ENCODE measurements around the gene ZGPAT.

ZGPAT gene

GRCh38 chr20:63691711-63692435, 16.0 kb upstream of the ZGPAT start:
- DNase-seq (ENCODE audit: extremely low read depth in 1 of 2, low read depth in 1 of 2) = no peak

DNA sequence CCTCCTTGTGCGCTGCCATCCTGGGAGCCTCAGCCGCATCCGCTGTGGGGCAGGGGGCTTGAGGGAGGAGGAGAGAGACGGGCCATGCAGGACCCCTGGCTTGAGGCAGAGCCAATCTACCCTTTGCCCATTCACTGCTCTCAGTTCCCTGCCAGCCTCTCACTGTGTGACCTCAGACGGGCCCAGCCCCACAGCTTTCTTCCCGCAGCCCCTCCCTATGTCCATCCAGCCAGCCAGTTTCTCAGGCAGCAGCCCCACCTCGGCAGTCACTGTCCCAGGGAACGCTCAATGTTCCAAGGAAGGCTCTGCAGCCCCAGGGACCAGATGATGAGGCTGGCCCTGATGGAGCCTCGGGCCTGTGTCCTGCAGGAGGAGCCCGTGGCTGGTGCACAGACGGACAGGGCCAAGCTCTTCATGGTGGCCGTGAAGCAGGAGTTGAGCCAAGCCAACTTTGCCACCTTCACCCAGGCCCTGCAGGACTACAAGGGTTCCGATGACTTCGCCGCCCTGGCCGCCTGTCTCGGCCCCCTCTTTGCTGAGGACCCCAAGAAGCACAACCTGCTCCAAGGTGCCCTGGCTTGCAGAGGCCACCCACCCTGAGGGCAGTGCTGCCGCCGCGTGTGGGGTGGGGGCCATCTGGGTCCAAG, 15.3 kb upstream of the ZGPAT start:
- DNase-seq (ENCODE audit: extremely low read depth in 1 of 2, low read depth in 1 of 2) = no peak

DNA sequence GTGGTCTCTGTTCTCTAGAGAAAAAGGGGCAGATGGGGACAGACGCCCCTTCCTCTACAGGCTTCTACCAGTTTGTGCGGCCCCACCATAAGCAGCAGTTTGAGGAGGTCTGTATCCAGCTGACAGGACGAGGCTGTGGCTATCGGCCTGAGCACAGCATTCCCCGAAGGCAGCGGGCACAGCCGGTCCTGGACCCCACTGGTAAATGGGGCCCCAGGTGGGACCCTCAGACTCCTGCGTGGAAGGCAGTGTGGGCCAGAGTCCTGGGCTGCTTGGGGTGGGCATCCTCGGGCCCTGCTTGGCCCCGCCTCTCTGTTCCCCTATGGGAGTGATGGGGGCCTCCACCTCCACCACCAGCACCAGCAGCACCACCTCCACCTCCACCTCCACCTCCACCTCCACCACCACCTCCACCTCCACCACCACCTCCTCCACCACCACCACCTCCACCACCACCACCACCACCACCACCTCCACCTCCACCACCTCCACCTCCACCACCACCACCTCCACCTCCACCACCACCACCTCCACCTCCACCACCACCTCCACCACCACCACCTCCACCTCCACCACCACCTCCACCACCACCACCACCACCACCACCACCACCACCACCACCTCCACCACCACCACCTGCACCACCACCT, 14.6 kb upstream of the ZGPAT start:
- no peak for DNase-seq (ENCODE audit: extremely low read depth in 1 of 2, low read depth in 1 of 2)

- DNase-seq (ENCODE audit: extremely low read depth in 1 of 2, low read depth in 1 of 2) = no peak
These were observed 13.9 kb upstream of the ZGPAT start for GRCh38 chr20:63693733-63694583.

GRCh38 chr20:63694584-63695423, 13.0 kb upstream of the ZGPAT start:
- DNase-seq (ENCODE audit: extremely low read depth in 1 of 2, low read depth in 1 of 2) = no peak

- no peak for DNase-seq (ENCODE audit: extremely low read depth in 1 of 2, low read depth in 1 of 2)
These were observed 12.2 kb upstream of the ZGPAT start for GRCh38 chr20:63695424-63696305.

- no peak for DNase-seq (ENCODE audit: extremely low read depth in 1 of 2, low read depth in 1 of 2)
These were observed 11.6 kb upstream of the ZGPAT start for GRCh38 chr20:63696306-63696627.

DNA sequence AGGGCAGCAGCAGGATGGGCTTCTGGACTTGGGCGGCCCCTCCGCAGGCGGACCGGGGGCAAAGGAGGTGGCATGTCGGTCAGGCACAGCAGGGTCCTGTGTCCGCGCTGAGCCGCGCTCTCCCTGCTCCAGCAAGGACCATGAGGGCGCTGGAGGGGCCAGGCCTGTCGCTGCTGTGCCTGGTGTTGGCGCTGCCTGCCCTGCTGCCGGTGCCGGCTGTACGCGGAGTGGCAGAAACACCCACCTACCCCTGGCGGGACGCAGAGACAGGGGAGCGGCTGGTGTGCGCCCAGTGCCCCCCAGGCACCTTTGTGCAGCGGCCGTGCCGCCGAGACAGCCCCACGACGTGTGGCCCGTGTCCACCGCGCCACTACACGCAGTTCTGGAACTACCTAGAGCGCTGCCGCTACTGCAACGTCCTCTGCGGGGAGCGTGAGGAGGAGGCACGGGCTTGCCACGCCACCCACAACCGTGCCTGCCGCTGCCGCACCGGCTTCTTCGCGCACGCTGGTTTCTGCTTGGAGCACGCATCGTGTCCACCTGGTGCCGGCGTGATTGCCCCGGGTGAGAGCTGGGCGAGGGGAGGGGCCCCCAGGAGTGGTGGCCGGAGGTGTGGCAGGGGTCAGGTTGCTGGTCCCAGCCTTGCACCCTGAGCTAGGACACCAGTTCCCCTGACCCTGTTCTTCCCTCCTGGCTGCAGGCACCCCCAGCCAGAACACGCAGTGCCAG, 11.0 kb upstream of the ZGPAT start, which contains the start of gene TNFRSF6B:
TSS of gene TNFRSF6B (plus strand) at position 25 of the 729 bp plus-strand sequence. CDS start at position 141, 116 bp downstream.
- DNase-seq (ENCODE audit: extremely low read depth in 1 of 2, low read depth in 1 of 2) = no peak

DNA sequence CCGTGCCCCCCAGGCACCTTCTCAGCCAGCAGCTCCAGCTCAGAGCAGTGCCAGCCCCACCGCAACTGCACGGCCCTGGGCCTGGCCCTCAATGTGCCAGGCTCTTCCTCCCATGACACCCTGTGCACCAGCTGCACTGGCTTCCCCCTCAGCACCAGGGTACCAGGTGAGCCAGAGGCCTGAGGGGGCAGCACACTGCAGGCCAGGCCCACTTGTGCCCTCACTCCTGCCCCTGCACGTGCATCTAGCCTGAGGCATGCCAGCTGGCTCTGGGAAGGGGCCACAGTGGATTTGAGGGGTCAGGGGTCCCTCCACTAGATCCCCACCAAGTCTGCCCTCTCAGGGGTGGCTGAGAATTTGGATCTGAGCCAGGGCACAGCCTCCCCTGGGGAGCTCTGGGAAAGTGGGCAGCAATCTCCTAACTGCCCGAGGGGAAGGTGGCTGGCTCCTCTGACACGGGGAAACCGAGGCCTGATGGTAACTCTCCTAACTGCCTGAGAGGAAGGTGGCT, 10.4 kb upstream of the ZGPAT start:
- no peak for DNase-seq (ENCODE audit: extremely low read depth in 1 of 2, low read depth in 1 of 2)

DNA sequence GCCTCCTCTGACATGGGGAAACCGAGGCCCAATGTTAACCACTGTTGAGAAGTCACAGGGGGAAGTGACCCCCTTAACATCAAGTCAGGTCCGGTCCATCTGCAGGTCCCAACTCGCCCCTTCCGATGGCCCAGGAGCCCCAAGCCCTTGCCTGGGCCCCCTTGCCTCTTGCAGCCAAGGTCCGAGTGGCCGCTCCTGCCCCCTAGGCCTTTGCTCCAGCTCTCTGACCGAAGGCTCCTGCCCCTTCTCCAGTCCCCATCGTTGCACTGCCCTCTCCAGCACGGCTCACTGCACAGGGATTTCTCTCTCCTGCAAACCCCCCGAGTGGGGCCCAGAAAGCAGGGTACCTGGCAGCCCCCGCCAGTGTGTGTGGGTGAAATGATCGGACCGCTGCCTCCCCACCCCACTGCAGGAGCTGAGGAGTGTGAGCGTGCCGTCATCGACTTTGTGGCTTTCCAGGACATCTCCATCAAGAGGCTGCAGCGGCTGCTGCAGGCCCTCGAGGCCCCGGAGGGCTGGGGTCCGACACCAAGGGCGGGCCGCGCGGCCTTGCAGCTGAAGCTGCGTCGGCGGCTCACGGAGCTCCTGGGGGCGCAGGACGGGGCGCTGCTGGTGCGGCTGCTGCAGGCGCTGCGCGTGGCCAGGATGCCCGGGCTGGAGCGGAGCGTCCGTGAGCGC, 9.8 kb upstream of the ZGPAT start:
- no peak for DNase-seq (ENCODE audit: extremely low read depth in 1 of 2, low read depth in 1 of 2)

DNA sequence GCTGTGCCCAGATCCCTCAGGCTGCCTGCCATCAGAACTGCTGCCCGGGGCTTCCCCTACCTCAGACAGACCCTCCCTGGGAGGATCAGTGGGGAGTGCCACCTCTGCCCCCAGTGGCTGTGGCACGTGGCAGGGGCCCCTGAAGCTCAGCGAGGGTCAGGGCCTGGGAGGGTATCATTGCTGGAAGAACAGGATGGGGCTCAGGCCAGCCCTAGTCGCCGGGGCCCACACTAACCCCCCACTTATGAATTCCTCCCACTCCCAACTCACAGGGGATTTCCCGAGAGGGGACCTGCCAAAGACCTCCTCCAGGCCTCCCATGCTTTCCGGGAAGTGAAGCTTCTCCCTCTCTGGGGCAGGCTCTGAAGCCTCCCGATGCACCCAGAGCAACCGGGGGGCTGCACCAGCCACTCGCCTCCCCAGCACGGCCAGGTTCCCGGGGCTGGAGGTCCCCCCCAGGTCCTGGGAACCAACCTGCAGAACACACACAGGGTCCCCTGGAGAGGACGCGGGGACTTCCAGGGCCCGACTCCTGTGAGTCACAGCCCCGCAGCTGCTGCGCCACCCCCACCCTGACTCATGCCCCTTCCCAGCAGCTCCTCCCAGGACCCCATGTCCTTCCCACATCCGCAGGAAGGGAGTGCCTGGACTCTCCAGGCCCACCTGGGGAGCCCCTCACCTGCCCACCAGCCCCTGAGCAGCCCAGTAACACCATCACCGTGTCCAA, 8.9 kb upstream of the ZGPAT start:
- peak in 1 of 2 donors; percentile 56 for DNase-seq (ENCODE audit: extremely low read depth in 1 of 2, low read depth in 1 of 2)

- no peak for DNase-seq (ENCODE audit: extremely low read depth in 1 of 2, low read depth in 1 of 2)
These were observed 8.2 kb upstream of the ZGPAT start for GRCh38 chr20:63699466-63700198.

- DNase-seq (ENCODE audit: extremely low read depth in 1 of 2, low read depth in 1 of 2) = no peak
These were observed 7.4 kb upstream of the ZGPAT start for GRCh38 chr20:63700199-63701050.

GRCh38 chr20:63701051-63701328, 6.8 kb upstream of the ZGPAT start:
- DNase-seq (ENCODE audit: extremely low read depth in 1 of 2, low read depth in 1 of 2) = no peak

DNA sequence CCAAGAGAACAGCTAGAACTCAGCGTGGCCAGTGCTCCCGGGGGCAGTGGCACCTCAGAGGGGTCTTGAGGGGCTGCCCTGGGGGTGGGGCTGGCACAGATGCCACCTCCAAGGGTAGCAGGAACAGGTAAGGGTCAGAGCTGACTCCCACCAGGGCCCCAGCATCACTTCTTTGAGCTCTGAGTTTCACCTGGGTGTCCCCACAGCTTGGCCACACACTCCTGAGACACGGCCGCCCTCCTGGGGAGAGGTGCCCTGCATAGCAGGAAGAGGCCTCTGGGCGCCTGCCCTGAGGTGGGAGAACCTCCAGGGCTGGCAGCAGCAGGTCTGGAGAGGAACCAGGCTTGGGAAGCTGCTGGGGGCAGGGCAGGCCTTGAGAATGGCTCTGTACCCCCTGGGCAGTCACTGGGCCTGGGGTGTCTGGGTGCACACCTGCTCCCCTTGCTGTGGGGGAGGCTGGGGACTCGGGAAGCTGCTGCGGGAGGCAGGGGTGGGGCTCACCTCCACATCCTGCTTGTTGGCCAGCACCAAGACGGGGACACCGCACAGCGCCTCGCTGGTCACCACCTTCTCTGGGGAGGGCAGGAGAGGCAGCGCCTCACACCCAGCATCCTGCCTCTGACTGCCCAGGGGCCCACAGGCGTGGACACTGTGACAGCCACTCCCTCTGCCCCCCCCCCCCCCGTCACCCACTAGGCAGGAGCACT, 6.4 kb upstream of the ZGPAT start:
- DNase-seq (ENCODE audit: extremely low read depth in 1 of 2, low read depth in 1 of 2) = no peak

All from stimulated activated CD8-positive, alpha-beta memory T cell treated with anti-CD3 and anti-CD28 coated beads, Interleukin-7, amount 100 ng/mL, for 48 hours (primary cell).